GM12878 (cell line): Measurements from ENCODE around the gene TRIM46. TPM values are rescaled to one million over a fixed set of nuclear protein-coding genes. Genes with fewer than 3 reads are reported as not detected.

Experiments used
- ATAC-seq: fragments of 200-7000 bp; cut with Tn5 transposase; 3 replicates; pipeline ENCODE4 v1.9.1; 2020; ENCODE audit warnings: mild to moderate bottlenecking, moderate library complexity
- BruUV-seq: library from RNA; stranded (reverse); fragments of 400-500 nt; replicated peaks from 2 replicates; lab custom pipeline; 2021; lab: Mats Ljungman, UMichigan
- CTCF ChIA-PET: fragments of 300-600 bp; sonication (Branson Sonifier 250); formaldehyde crosslinking; extraction: SDS; loops from one replicate; lab custom pipeline; 2021; ENCODE audit warnings: inconsistent platforms; lab: Yijun Ruan, JAX
- POLR2A ChIA-PET: fragments of 350-600 bp; formaldehyde crosslinking; extraction: SDS; loops from one replicate; lab custom pipeline; 2021; ENCODE audit warnings: inconsistent platforms; lab: Charles Lee
- RAD21 ChIA-PET: fragments of 300-600 bp; sonication (Branson Sonifier 250); formaldehyde crosslinking; loops from one replicate; lab custom pipeline; 2023; ENCODE audit warnings: antibody characterized with exemption; ENCODE audit not compliant: unreplicated experiment; lab: Charles Lee
- SMC1A ChIA-PET: fragments of 300-600 bp; sonication (Branson Sonifier 250); formaldehyde crosslinking; loops from one replicate; lab custom pipeline; 2023; ENCODE audit not compliant: unreplicated experiment, uncharacterized antibody; lab: Charles Lee
- DNase-seq: peaks from one replicate; pipeline ENCODE4 v3.0.0-alpha.2; 2011; ENCODE audit warnings: low read depth, low spot score
- FAIRE-seq: peaks from 3 replicates; lab custom pipeline; 2011; peaks lifted over from hg19 to GRCh38; lab: Jason Lieb, UNC
- H2AFZ ChIP-seq: 2 replicates; pipeline ENCODE4 v1.6.0; 2011; ENCODE audit warnings: low read depth, low read length, control low read depth; ENCODE audit not compliant: control insufficient read depth
- H3K27ac ChIP-seq: 2 replicates; pipeline ENCODE4 v1.5.1; 2011; ENCODE audit warnings: control low read depth; ENCODE audit not compliant: control insufficient read depth, insufficient read depth
- H3K27me3 ChIP-seq, 2 experiments: replicated peaks in 1 of 2; 2 replicates each; pipeline versions ENCODE4 v1.6.0 to v1.6.1; 2011; ENCODE audit warnings: low read length in 1 of 2; ENCODE audit not compliant: control insufficient read depth in 2 of 2, insufficient read depth in 2 of 2
- H3K36me3 ChIP-seq, 2 experiments: 2 replicates each; pipeline ENCODE4 v1.5.1; 2011; ENCODE audit warnings: low read length in 1 of 2; ENCODE audit not compliant: control insufficient read depth in 2 of 2, insufficient read depth in 2 of 2
- H3K4me1 ChIP-seq: 2 replicates; pipeline ENCODE4 v1.6.1; 2011; ENCODE audit warnings: mild to moderate bottlenecking, low read length, moderate library complexity, mixed read lengths; ENCODE audit not compliant: control insufficient read depth, insufficient read depth
- H3K4me2 ChIP-seq: 2 replicates; pipeline ENCODE4 v1.6.0; 2011; ENCODE audit warnings: control low read depth; ENCODE audit not compliant: control insufficient read depth, insufficient read depth
- H3K4me3 ChIP-seq: fragments of 200-600 bp; sonication (generic); 2 replicates; pipeline ENCODE4 v1.5.1; 2016
- H3K79me2 ChIP-seq: 2 replicates; pipeline ENCODE4 v1.6.0; 2011; ENCODE audit warnings: low read length; ENCODE audit not compliant: control insufficient read depth, insufficient read depth
- H3K9ac ChIP-seq: 2 replicates; pipeline ENCODE4 v1.8.0; 2011; ENCODE audit warnings: low read length, control low read depth, mixed read lengths; ENCODE audit not compliant: control insufficient read depth, insufficient read depth
- H3K9me3 ChIP-seq: replicated peaks from 3 replicates; pipeline ENCODE4 v1.5.1; 2011; ENCODE audit warnings: mild to moderate bottlenecking, low read length; ENCODE audit not compliant: control insufficient read depth, insufficient read depth
- H4K20me1 ChIP-seq: 2 replicates; pipeline ENCODE4 v1.6.0; 2011; ENCODE audit not compliant: control insufficient read depth, insufficient read depth
- CUX1 ChIP-seq: IDR thresholded peaks from 2 replicates; pipeline ENCODE4 v1.6.1; 2012; ENCODE audit warnings: improper control_type of control experiment, low read depth, low read length; ENCODE audit not compliant: insufficient replicate concordance
- POLR2AphosphoS2 ChIP-seq: IDR thresholded peaks from 2 replicates; pipeline ENCODE4 v1.6.1; 2011; ENCODE audit warnings: low read depth, mild to moderate bottlenecking, low read length, improper control_type of control experiment, moderate library complexity
- TAF1 ChIP-seq: IDR thresholded peaks from 2 replicates; pipeline ENCODE4 v1.6.1; 2011; ENCODE audit warnings: mild to moderate bottlenecking, low read depth, low read length, borderline replicate concordance
- TCF7 ChIP-seq: IDR thresholded peaks from 2 replicates; pipeline ENCODE4 v1.6.1; 2014; ENCODE audit warnings: antibody characterized with exemption, borderline replicate concordance
- WGBS: methylation state at CpG from one replicate; pipeline ENCODE4 v1.1.6; 2016; ENCODE audit warnings: low lambda C conversion rate; ENCODE audit not compliant: insufficient replicate concordance, insufficient coverage; ENCODE audit errors: missing lambda C conversion rate; 5-methylcytosine and 5-hydroxymethylcytosine counted together
- in situ Hi-C: fragments of 300-500 bp; cut with MboI; formaldehyde crosslinking; loops from 9 replicates; pipeline ENCODE4 v1.14.3; 2018; ENCODE audit warnings: mixed read lengths
- intact Hi-C: fragments of 100-400 bp; cut with micrococcal nuclease; formaldehyde crosslinking; loops from one replicate; pipeline ENCODE4 v1.14.2; 2022; ENCODE audit not compliant: unreplicated experiment
- polyA plus RNA-seq, 11 experiments: library from polyadenylated mRNA; depleted of rRNA in 4 of 11; unstranded in 6 of 11; stranded (reverse) in 5 of 11; fragments of >200 nt; fragmentation: Nextera tagmentation in 4 of 11; fragmentation: Illumina TruSeq in 1 of 11; extraction: Ambion mirVana in 4 of 11; extraction: Trizol in 1 of 11; gene quantifications; 1 replicate in 1 of 11; 2 replicates in 10 of 11; pipeline versions ENCODE4 v1.2.1 to v1.2.3, GENCODE V29; 2011 to 2016; ENCODE audit warnings: inconsistent platforms in 2 of 11, missing spikeins in 2 of 11, low read depth in 1 of 11
- total RNA-seq, 4 experiments: library from RNA; depleted of rRNA in 3 of 4; stranded (reverse); fragments of >200 nt in 3 of 4; fragmentation: Illumina TruSeq in 1 of 4; extraction: Trizol in 1 of 4; gene quantifications; 2 replicates each; pipeline versions ENCODE4 v1.2.1 to v1.2.3, GENCODE V29; 2013 to 2021

TRIM46 gene
- total and polyA plus RNA-seq, 10 of the 15 experiments (the other 5 are each of a cell fraction or from before 2014, with no cell fraction given): 0.08 to 3.1 (median 0.97) TPM

GRCh38 chr1:155186067-155186793 lies 12.6 kb downstream of the TRIM46 start:
- DNase-seq (no peak), FAIRE-seq (no peak), ATAC-seq (peak; percentile 3; the same call in 2 of the 3 replicates)
- ChIA-PET RAD21 (interaction anchor here (1.4 to 1.5 kb wide), 2 partner anchors 11 to 38 kb away, joined by 6 to 7 read pairs; no protein-coding TSS in a partner anchor), CTCF (interaction anchor here (1.0 to 2.9 kb wide), 8 partner anchors 8 to 102 kb away, joined by 4 to 63 read pairs (median 8); partner anchors contain the start of genes KRTCAP2 and TRIM46), SMC1A (interaction anchor here (1.1 to 2.6 kb wide), 3 partner anchors 9 to 38 kb away, joined by 3 to 14 read pairs (median 12); partner anchors contain the start of gene KRTCAP2), POLR2A (interaction anchor here (0.6 to 2.8 kb wide), 5 partner anchors 8 to 42 kb away, joined by 3 to 23 read pairs (median 9); partner anchors contain the start of gene KRTCAP2)
- H2AFZ ChIP-seq: peak overlapping the region; percentile 90
- no peaks in the 10 kb centered on the region for H3K79me2 ChIP-seq
- intact Hi-C loops: no loop called here
- H3K9me3 ChIP-seq: no peaks in the 10 kb centered on the region
- 81% methylated on average over 8 of the region's 8 CpGs for WGBS
- BruUV-seq: no TSS peak
- no peaks in the 10 kb centered on the region for H3K27me3 ChIP-seq
- peak overlapping the region; percentile 86; the same call in 1 of the 2 replicates for H3K4me2 ChIP-seq
- no peaks in the 10 kb centered on the region for H3K36me3 ChIP-seq
- in situ Hi-C loops: no loop called here
- no peak overlapping the region for H3K4me3 ChIP-seq
- peak overlapping the region; percentile 72; the same call in 1 of the 2 replicates for H3K27ac ChIP-seq
- H3K4me1 ChIP-seq: peaks cover 21% of the 10 kb centered on the region
- H4K20me1 ChIP-seq: no peaks in the 10 kb centered on the region
- TF ChIP-seq TAF1 (no peak), TCF7 (no peak), POLR2AphosphoS2 (no peak), CUX1 (no peak)
- H3K9ac ChIP-seq: peak overlapping the region; percentile 72; the same call in 1 of the 2 replicates
